H9 (cell line): ENCODE results near the gene MYLK. TPM values are rescaled to one million over a fixed set of nuclear protein-coding genes. Genes with fewer than 3 reads are reported as not detected.

ENCODE experiments used
- DNase-seq: peaks from one replicate; pipeline ENCODE4 v3.0.0-alpha.2; 2017
- H2AFZ ChIP-seq: one replicate; pipeline ENCODE4 v1.6.1; 2013; ENCODE audit warnings: mild to moderate bottlenecking, low read length, control low read depth, moderate library complexity
- H2AK5ac ChIP-seq: 2 replicates; pipeline ENCODE4 v1.6.1; 2013; ENCODE audit warnings: low read length, control low read depth, mixed read lengths; ENCODE audit not compliant: insufficient read length
- H2BK120ac ChIP-seq: one replicate; pipeline ENCODE4 v1.6.1; 2013; ENCODE audit warnings: low read depth, mild to moderate bottlenecking, low read length, control low read depth, inconsistent platforms; ENCODE audit not compliant: poor library complexity, severe bottlenecking
- H2BK12ac ChIP-seq: 2 replicates; pipeline ENCODE4 v1.6.1; 2013; ENCODE audit warnings: low read length, control low read depth, mixed read lengths, low read depth; ENCODE audit not compliant: insufficient read length
- H2BK15ac ChIP-seq: 2 replicates; pipeline ENCODE4 v1.6.1; 2013; ENCODE audit warnings: low read depth, low read length, control low read depth
- H2BK20ac ChIP-seq: one replicate; pipeline ENCODE4 v1.6.1; 2013; ENCODE audit warnings: low read depth, mild to moderate bottlenecking, low read length, control low read depth, inconsistent platforms; ENCODE audit not compliant: poor library complexity, severe bottlenecking
- H2BK5ac ChIP-seq: 2 replicates; pipeline ENCODE4 v1.6.1; 2013; ENCODE audit warnings: low read length, control low read depth, mixed read lengths; ENCODE audit not compliant: insufficient read length
- H3K14ac ChIP-seq: 2 replicates; pipeline ENCODE4 v1.6.1; 2013; ENCODE audit warnings: low read length, control low read depth; ENCODE audit not compliant: insufficient read depth
- H3K18ac ChIP-seq: 2 replicates; pipeline ENCODE4 v1.6.1; 2013; ENCODE audit warnings: low read depth, mild to moderate bottlenecking, mixed read lengths, low read length, control low read depth; ENCODE audit not compliant: insufficient read length
- H3K23ac ChIP-seq: 2 replicates; pipeline ENCODE4 v1.6.1; 2013; ENCODE audit warnings: low read length, control low read depth, mixed read lengths, low read depth; ENCODE audit not compliant: insufficient read length
- H3K23me2 ChIP-seq: 2 replicates; pipeline ENCODE4 v1.6.1; 2013; ENCODE audit warnings: low read depth, mild to moderate bottlenecking, mixed read lengths, low read length, control low read depth; ENCODE audit not compliant: insufficient read length, poor library complexity, severe bottlenecking
- H3K27ac ChIP-seq: 2 replicates; pipeline ENCODE4 v1.5.1; 2013; ENCODE audit warnings: low read length, control low read depth, mixed read lengths, low read depth; ENCODE audit not compliant: insufficient read length
- H3K27me3 ChIP-seq: 2 replicates; pipeline ENCODE4 v1.6.1; 2013; ENCODE audit warnings: low read length, control low read depth, inconsistent platforms; ENCODE audit not compliant: insufficient read depth
- H3K4ac ChIP-seq: 2 replicates; pipeline ENCODE4 v1.6.1; 2013; ENCODE audit warnings: low read depth, mild to moderate bottlenecking, control low read depth, inconsistent platforms, low read length, moderate library complexity
- H3K4me1 ChIP-seq: 2 replicates; pipeline ENCODE4 v1.6.1; 2013; ENCODE audit warnings: low read length, control low read depth, inconsistent platforms; ENCODE audit not compliant: insufficient read depth
- H3K4me2 ChIP-seq: 2 replicates; pipeline ENCODE4 v1.6.1; 2013; ENCODE audit warnings: low read length, control low read depth, mixed read lengths; ENCODE audit not compliant: insufficient read length, insufficient read depth
- H3K56ac ChIP-seq: 2 replicates; pipeline ENCODE4 v1.6.1; 2013; ENCODE audit warnings: low read depth, mild to moderate bottlenecking, mixed read lengths, low read length, control low read depth; ENCODE audit not compliant: insufficient read length
- H3K79me1 ChIP-seq: 2 replicates; pipeline ENCODE4 v1.6.1; 2013; ENCODE audit warnings: low read depth, mild to moderate bottlenecking, moderate library complexity, low read length, control low read depth, inconsistent platforms; ENCODE audit not compliant: insufficient read depth, poor library complexity, severe bottlenecking
- H3K79me2 ChIP-seq: 2 replicates; pipeline ENCODE4 v1.6.1; 2013; ENCODE audit warnings: low read length, control low read depth, inconsistent platforms; ENCODE audit not compliant: insufficient read depth
- H3K9ac ChIP-seq: 2 replicates; pipeline ENCODE4 v1.6.1; 2013; ENCODE audit warnings: low read length, control low read depth, mixed read lengths; ENCODE audit not compliant: insufficient read length; ENCODE audit errors: extremely low read depth
- H3K9me3 ChIP-seq: one replicate; pipeline ENCODE4 v1.6.1; 2013; ENCODE audit warnings: low read depth, low read length, inconsistent platforms; ENCODE audit not compliant: control insufficient read depth
- H3T11ph ChIP-seq: one replicate; pipeline ENCODE4 v1.6.1; 2013; ENCODE audit warnings: mild to moderate bottlenecking, low read length, control low read depth, inconsistent platforms
- H4K20me1 ChIP-seq: one replicate; pipeline ENCODE4 v1.6.1; 2013; ENCODE audit not compliant: control insufficient read depth, insufficient read length, insufficient read depth
- H4K5ac ChIP-seq: 2 replicates; pipeline ENCODE4 v1.6.1; 2013; ENCODE audit warnings: low read depth, mild to moderate bottlenecking, mixed read lengths, low read length, control low read depth; ENCODE audit not compliant: insufficient read length
- H4K8ac ChIP-seq: replicated peaks from 2 replicates; pipeline ENCODE4 v1.6.1; 2013; ENCODE audit warnings: low read length, control low read depth, mixed read lengths, low read depth; ENCODE audit not compliant: insufficient read length
- H4K91ac ChIP-seq: 2 replicates; pipeline ENCODE4 v1.6.1; 2013; ENCODE audit warnings: low read depth, mild to moderate bottlenecking, moderate library complexity, mixed read lengths, low read length, control low read depth; ENCODE audit not compliant: insufficient read length
- H3K27ac Mint-ChIP-seq, 3 experiments: 2 replicates in 2 of 3; 3 replicates in 1 of 3; pipeline ENCODE4 v1.8.0; 2020 to 2021; ENCODE audit warnings: mixed read lengths in 3 of 3, mild to moderate bottlenecking in 1 of 3, moderate library complexity in 1 of 3
- H3K27me3 Mint-ChIP-seq: 2 replicates; pipeline ENCODE4 v1.8.0; 2021; ENCODE audit warnings: low read depth, mild to moderate bottlenecking, moderate library complexity, mixed read lengths
- H3K36me3 Mint-ChIP-seq, 3 experiments: 2 replicates in 2 of 3; 3 replicates in 1 of 3; pipeline ENCODE4 v1.8.0; 2020 to 2021; ENCODE audit warnings: low read depth in 3 of 3, mixed read lengths in 3 of 3; ENCODE audit not compliant: insufficient read depth in 1 of 3
- H3K4me1 Mint-ChIP-seq, 2 experiments: 2 replicates each; pipeline ENCODE4 v1.8.0; 2020; ENCODE audit warnings: mixed read lengths in 2 of 2
- H3K4me3 Mint-ChIP-seq, 2 experiments: 2 replicates in 1 of 2; 3 replicates in 1 of 2; pipeline ENCODE4 v1.8.0; 2020 to 2021; ENCODE audit warnings: mild to moderate bottlenecking in 2 of 2, mixed read lengths in 2 of 2, moderate library complexity in 1 of 2
- H3K9me3 Mint-ChIP-seq, 2 experiments: 2 replicates in 1 of 2; 3 replicates in 1 of 2; pipeline ENCODE4 v1.8.0; 2020; ENCODE audit warnings: mild to moderate bottlenecking in 2 of 2, mixed read lengths in 2 of 2, moderate library complexity in 1 of 2
- WGBS: extraction: QIAGEN DNeasy Blood & Tissue Kit; methylation state at CpG from one replicate; pipeline ENCODE4 v1.1.7; 2013; ENCODE audit warnings: missing lambda C conversion rate, low lambda C conversion rate, mixed read lengths; ENCODE audit not compliant: insufficient read length; ENCODE audit errors: extremely low coverage; 5-methylcytosine and 5-hydroxymethylcytosine counted together
- total RNA-seq: library from RNA; stranded (reverse); gene quantifications from 2 replicates; pipeline ENCODE4 v1.2.1, GENCODE V29; 2021
- TF ChIP-seq, protein P1 (sequence below): fragments of 200-600 bp; sonication (generic); conservative IDR thresholded peaks from 3 replicates; pipeline ENCODE4 v1.8.0; 2021; ENCODE audit warnings: antibody characterized with exemption, mild to moderate bottlenecking

Gene MYLK
- total RNA-seq, 1 experiment from 2014 or later, result 10.1 TPM

DNA sequence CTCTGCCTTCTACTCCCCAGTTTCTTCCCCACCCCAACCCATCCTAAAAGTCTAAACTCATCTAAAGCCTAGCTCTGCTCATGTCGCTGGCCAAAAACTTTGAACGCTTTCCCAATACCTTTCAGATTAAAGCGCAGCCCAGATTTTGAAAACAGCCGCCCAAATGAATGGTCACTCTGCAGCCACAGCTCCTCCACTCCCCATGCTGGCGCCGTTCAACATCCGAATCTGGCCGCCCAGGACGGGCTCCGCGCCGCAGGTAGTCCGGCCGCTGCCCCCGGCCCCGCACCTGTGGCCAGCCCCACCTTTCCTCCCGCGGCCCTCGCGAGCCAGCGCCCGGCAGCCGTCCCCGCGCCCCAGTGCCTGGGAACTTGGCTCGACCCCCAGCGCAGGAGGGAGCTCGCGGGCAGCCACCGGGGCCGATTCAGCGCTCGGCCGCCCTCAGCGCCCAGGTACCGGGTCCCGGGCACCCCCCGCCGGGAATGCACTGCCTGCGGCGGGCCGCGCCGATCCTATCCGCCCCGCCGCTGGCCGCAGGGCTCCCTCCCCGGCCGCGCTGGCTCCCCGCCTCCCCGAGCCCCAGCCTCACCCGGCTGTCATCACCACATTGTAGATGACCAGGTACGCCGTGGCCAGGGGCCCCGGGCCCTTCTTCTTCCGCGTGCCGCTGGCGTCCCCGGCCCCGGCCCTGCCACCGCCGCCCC, 299.7 kb downstream of the MYLK start:
- Histone ChIP-seq H2BK20ac (no peak overlapping the region), H3K27me3 (no peaks in the 10 kb centered on the region), H3K23me2 (peaks cover 15% of the 10 kb centered on the region), H4K91ac (no peak overlapping the region), H2BK120ac (no peak overlapping the region), H4K20me1 (no peaks in the 10 kb centered on the region), H2BK12ac (no peak overlapping the region), H2AK5ac (no peak overlapping the region), H4K5ac (no peak overlapping the region), H3K27ac (no peak overlapping the region), H3K4me1 (no peaks in the 10 kb centered on the region), H3K9me3 (no peaks in the 10 kb centered on the region), H3K79me2 (no peaks in the 10 kb centered on the region), H3K79me1 (no peaks in the 10 kb centered on the region), H3K4ac (no peak overlapping the region), H3K56ac (no peak overlapping the region), H3K4me2 (peak overlapping the region; percentile 88), H2BK15ac (no peak overlapping the region), H2BK5ac (no peak overlapping the region), H3T11ph (no peak overlapping the region), H3K9ac (peak overlapping the region; percentile 61), H3K14ac (no peak overlapping the region; the same call in 1 of the 2 replicates), H4K8ac (no peak overlapping the region), H3K23ac (no peak overlapping the region), H2AFZ (no peak overlapping the region), H3K18ac (no peak overlapping the region)
- Mint-ChIP-seq H3K4me3 (no peak overlapping the region; a peak in 1 of 5 replicates), H3K27ac (peak overlapping the region; percentile 80 to 94 (median 88); a peak in 5 of 7 replicates), H3K9me3 (peaks cover 0 to 11% of the 10 kb centered on the region in 2 experiments; a peak in 4 of 5 replicates), H3K4me1 (peaks cover 23 to 29% of the 10 kb centered on the region in 2 experiments), H3K27me3 (peaks cover 2% of the 10 kb centered on the region), H3K36me3 (peaks cover 21 to 36% (median 31%) of the 10 kb centered on the region in 3 experiments)
- TF ChIP-seq, protein P1, sequence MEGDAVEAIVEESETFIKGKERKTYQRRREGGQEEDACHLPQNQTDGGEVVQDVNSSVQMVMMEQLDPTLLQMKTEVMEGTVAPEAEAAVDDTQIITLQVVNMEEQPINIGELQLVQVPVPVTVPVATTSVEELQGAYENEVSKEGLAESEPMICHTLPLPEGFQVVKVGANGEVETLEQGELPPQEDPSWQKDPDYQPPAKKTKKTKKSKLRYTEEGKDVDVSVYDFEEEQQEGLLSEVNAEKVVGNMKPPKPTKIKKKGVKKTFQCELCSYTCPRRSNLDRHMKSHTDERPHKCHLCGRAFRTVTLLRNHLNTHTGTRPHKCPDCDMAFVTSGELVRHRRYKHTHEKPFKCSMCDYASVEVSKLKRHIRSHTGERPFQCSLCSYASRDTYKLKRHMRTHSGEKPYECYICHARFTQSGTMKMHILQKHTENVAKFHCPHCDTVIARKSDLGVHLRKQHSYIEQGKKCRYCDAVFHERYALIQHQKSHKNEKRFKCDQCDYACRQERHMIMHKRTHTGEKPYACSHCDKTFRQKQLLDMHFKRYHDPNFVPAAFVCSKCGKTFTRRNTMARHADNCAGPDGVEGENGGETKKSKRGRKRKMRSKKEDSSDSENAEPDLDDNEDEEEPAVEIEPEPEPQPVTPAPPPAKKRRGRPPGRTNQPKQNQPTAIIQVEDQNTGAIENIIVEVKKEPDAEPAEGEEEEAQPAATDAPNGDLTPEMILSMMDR, result peak; percentile 37; the same call in 2 of the 3 replicates
- DNase-seq, result no peak
- no CpG with 5 or more reads among the region's 65 CpGs for WGBS
